HG03520 (cell line): ENCODE data around the gene TUBGCP3.
"Not testable (repeated sequence)": the region's sequence is repeated elsewhere in the genome, so short reads cannot be mapped to it uniquely, and the experiment has no call there.

Experiments used
- ATAC-seq: cut with Tn5 transposase; IDR thresholded peaks from one replicate; pipeline ENCODE4 v1.9.1; 2021; ENCODE audit warnings: mild to moderate bottlenecking, moderate library complexity; ENCODE audit not compliant: unreplicated experiment

Gene TUBGCP3

GRCh38 chr13:112579310-112579843 is 8.6 kb downstream of the TUBGCP3 start:
- ATAC-seq: no peak

GRCh38 chr13:112576768-112577167 is 11.2 kb downstream of the TUBGCP3 start:
- ATAC-seq: no peak

- no peak for ATAC-seq
These were observed 11.8 kb downstream of the TUBGCP3 start for GRCh38 chr13:112576191-112576590.

GRCh38 chr13:112575675-112576074 is 12.3 kb downstream of the TUBGCP3 start:
- no peak for ATAC-seq

GRCh38 chr13:112574834-112575613 is 12.9 kb downstream of the TUBGCP3 start:
- no peak for ATAC-seq

- no peak for ATAC-seq
These were observed 13.5 kb downstream of the TUBGCP3 start for GRCh38 chr13:112574416-112574815.

- ATAC-seq: no peak
These were observed 14.2 kb downstream of the TUBGCP3 start for GRCh38 chr13:112573710-112574109.

GRCh38 chr13:112572366-112572765 is 15.6 kb downstream of the TUBGCP3 start:
- ATAC-seq: no peak

- no peak for ATAC-seq
These were observed 18.1 kb downstream of the TUBGCP3 start for GRCh38 chr13:112569821-112570220.

- no peak for ATAC-seq
These were observed 20.6 kb downstream of the TUBGCP3 start for GRCh38 chr13:112567161-112567862.

GRCh38 chr13:112562786-112563383 is 25.1 kb downstream of the TUBGCP3 start:
- no peak for ATAC-seq

- ATAC-seq: no peak
These were observed 25.7 kb downstream of the TUBGCP3 start for GRCh38 chr13:112562254-112562653.

GRCh38 chr13:112561478-112561877 is 26.5 kb downstream of the TUBGCP3 start:
- no peak for ATAC-seq

GRCh38 chr13:112558696-112559418 is 29.1 kb downstream of the TUBGCP3 start:
- ATAC-seq: no peak

- ATAC-seq: no peak
These were observed 31.4 kb downstream of the TUBGCP3 start for GRCh38 chr13:112556600-112556999.

- ATAC-seq: no peak
These were observed 33.6 kb downstream of the TUBGCP3 start for GRCh38 chr13:112554214-112554850.

- not testable (repeated sequence) for ATAC-seq
These were observed 39.0 kb downstream of the TUBGCP3 start for GRCh38 chr13:112548975-112549374.

GRCh38 chr13:112545856-112546255 is 42.1 kb downstream of the TUBGCP3 start:
- ATAC-seq: no peak

GRCh38 chr13:112532837-112533745 is 54.9 kb downstream of the TUBGCP3 start:
- no peak for ATAC-seq
